ENCODE measurements around the gene DMAC2L. TPM values are rescaled to one million over a fixed set of nuclear protein-coding genes. Genes with fewer than 3 reads are reported as not detected.

Gene DMAC2L
- total RNA-seq, 4 donors from 2014 or later = 21.1 to 28.3 (median 22.1) TPM

DNA sequence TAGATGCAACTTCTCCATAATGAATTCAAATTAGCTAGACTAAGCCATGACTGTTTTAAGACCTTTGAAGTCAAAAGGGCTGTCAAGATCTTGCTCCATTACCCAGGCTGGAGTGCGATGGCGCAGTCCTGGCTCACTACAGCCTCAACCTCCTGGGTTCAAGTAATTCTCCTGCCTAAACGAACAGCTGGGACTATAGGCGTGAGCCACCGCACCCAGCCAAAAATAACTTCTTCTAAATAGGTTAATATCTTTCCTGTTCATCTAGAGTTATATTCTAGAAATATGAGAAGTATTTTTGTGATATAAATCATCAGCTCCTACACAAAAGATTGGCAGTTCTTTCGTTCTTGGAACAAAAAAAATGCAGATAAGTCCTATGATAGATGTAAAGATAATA is 41.2 kb upstream of the DMAC2L start:
- H3K4me3 ChIP-seq = no peak overlapping the region
- H3K27ac ChIP-seq = no peak overlapping the region
- TF ChIP-seq POLR2AphosphoS5 (IDR thresholded peaks at IDR 0.05) (no peak), EP300 (IDR thresholded peaks at IDR 0.05) (no peak), CTCF (IDR thresholded peaks at IDR 0.05) (no peak), POLR2A (IDR thresholded peaks at IDR 0.05) (no peak)
- no peaks in the 10 kb centered on the region for H3K4me1 ChIP-seq
- no peaks in the 10 kb centered on the region for H3K9me3 ChIP-seq
- 93% methylated on average over 5 to 6 of the region's 6 CpGs for WGBS, 2 donors (ENCODE audit: low coverage in 1 of 2)
- no peaks in the 10 kb centered on the region for H3K27me3 ChIP-seq
- peaks cover 0 to 20% of the 10 kb centered on the region in 2 donors for H3K36me3 ChIP-seq
- ATAC-seq = no peak

- H3K27me3 ChIP-seq = no peaks in the 10 kb centered on the region
- ATAC-seq = no peak
- WGBS, 2 donors (ENCODE audit: low coverage in 1 of 2) = 83 to 100% methylated on average over 1 of the region's 1 CpG
- H3K9me3 ChIP-seq = no peaks in the 10 kb centered on the region
- peaks cover 0 to 15% of the 10 kb centered on the region in 2 donors for H3K36me3 ChIP-seq
- H3K4me1 ChIP-seq = no peaks in the 10 kb centered on the region
- TF ChIP-seq CTCF (IDR thresholded peaks at IDR 0.05) = no peak
- no peak overlapping the region for H3K4me3 ChIP-seq
- no peak overlapping the region for H3K27ac ChIP-seq
These were observed 39.6 kb upstream of the DMAC2L start for GRCh38 chr14:50272498-50272897.

DNA sequence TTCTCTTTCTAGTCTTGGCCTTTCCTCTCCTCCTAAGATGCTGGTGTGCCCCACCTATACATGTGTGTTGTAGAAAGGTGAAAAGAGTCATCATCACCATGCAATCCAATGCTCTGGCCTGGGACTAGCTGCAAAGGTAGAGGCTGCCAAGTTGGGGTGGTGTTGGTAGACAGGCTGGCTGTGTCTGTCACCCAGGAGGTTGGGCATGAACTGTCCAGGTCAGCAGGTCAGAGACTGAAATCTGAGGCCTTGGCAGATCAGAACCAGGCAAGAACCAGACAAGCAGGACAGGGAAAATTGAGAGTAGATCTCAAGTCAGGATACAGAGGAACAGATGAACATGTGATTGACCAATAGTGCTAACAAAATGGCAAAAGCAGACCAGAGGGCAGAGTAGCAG is 26.3 kb upstream of the DMAC2L start:
- Histone ChIP-seq H3K36me3 (peaks cover 0 to 20% of the 10 kb centered on the region in 2 donors), H3K4me1 (no peaks in the 10 kb centered on the region), H3K27ac (no peak overlapping the region), H3K27me3 (no peaks in the 10 kb centered on the region), H3K9me3 (no peaks in the 10 kb centered on the region), H3K4me3 (no peak overlapping the region)
- TF ChIP-seq POLR2AphosphoS5 (IDR thresholded peaks at IDR 0.05) (no peak), EP300 (IDR thresholded peaks at IDR 0.05) (no peak), CTCF (IDR thresholded peaks at IDR 0.05) (no peak), POLR2A (IDR thresholded peaks at IDR 0.05) (no peak)
- ATAC-seq = no peak

DNA sequence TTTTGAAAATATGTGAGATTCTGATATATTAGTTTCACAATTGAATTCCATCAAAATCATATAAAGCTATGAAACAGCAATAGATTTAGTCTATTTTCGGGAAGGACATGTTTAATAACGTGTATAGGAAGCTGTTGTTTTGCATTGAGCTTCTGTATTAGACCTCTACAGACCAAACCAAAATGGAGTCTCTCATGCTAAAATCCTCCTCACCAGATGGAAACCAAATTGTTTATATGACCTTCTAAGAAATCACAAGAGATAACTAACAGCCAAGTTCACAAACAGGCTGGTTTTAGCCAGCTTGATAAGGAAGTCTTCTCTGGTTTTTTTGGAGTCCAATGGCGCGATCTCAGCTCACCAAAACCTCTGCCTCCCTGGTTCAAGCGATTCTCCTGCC is 24.0 kb upstream of the DMAC2L start:
- Histone ChIP-seq H3K36me3 (peaks cover 0 to 16% of the 10 kb centered on the region in 2 donors), H3K4me3 (no peak overlapping the region), H3K27ac (no peak overlapping the region), H3K9me3 (no peaks in the 10 kb centered on the region), H3K27me3 (no peaks in the 10 kb centered on the region), H3K4me1 (no peaks in the 10 kb centered on the region)
- 84 to 88% methylated on average over 2 to 5 of the region's 5 CpGs for WGBS, 2 donors (ENCODE audit: low coverage in 1 of 2)
- TF ChIP-seq POLR2A (IDR thresholded peaks at IDR 0.05) = no peak
- TF ChIP-seq EP300 (IDR thresholded peaks at IDR 0.05) = no peak
- no peak for TF ChIP-seq CTCF (IDR thresholded peaks at IDR 0.05)
- TF ChIP-seq POLR2AphosphoS5 (IDR thresholded peaks at IDR 0.05) = no peak
- ATAC-seq = no peak

DNA sequence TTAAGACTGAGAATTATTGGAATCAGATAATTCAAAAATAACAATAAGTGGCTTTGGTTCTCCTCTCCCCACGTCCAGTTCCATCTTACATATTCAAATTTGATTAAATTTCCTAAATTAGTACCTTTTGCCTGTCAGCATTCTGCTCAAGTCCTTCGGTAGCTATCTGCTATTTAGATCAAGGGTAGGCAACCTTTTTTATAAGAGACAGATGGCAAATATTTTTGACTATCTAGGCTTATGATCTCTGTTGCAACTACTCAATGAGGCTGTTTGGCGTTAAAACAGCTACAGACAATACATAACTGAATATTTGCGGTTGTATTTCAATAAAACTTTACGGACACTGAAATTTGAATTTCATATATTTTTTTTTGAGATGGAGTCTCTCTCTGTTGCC is 21.8 kb upstream of the DMAC2L start:
- WGBS, 2 donors (ENCODE audit: low coverage in 1 of 2) = 80 to 85% methylated on average over 4 to 5 of the region's 5 CpGs
- Histone ChIP-seq H3K4me3 (no peak overlapping the region), H3K4me1 (no peaks in the 10 kb centered on the region), H3K27ac (no peak overlapping the region), H3K27me3 (no peaks in the 10 kb centered on the region), H3K36me3 (peaks cover 0 to 18% of the 10 kb centered on the region in 2 donors), H3K9me3 (no peaks in the 10 kb centered on the region)
- TF ChIP-seq EP300 (IDR thresholded peaks at IDR 0.05) (no peak), POLR2AphosphoS5 (IDR thresholded peaks at IDR 0.05) (no peak)
- no peak for ATAC-seq

DNA sequence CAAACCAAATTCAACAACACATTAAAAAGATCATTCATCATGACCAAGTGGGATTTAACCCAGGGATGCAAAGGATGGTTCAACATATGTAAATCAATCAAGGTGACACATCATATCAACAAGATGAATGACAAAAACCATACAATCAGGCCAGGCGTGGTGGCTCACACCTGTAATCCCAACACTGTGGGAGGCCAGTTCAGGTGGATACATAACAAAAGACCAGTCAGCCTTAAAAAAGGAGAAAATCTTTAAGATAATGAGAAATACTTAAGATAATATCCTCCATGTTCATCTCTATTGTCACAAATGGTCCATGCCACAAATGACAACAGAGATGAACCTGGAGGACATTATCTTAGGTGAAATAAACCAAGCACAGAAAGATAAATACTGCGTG is 12.5 kb upstream of the DMAC2L start:
- no peak for TF ChIP-seq POLR2AphosphoS5 (IDR thresholded peaks at IDR 0.05)
- no peak for TF ChIP-seq CTCF (IDR thresholded peaks at IDR 0.05)
- TF ChIP-seq POLR2A (IDR thresholded peaks at IDR 0.05) = no peak
- no peak for TF ChIP-seq EP300 (IDR thresholded peaks at IDR 0.05)
- Histone ChIP-seq H3K27me3 (no peaks in the 10 kb centered on the region), H3K4me1 (no peaks in the 10 kb centered on the region), H3K4me3 (no peak overlapping the region), H3K9me3 (no peaks in the 10 kb centered on the region), H3K27ac (no peak overlapping the region), H3K36me3 (no peaks in the 10 kb centered on the region)
- ATAC-seq = no peak
- 94 to 100% methylated on average over 2 of the region's 2 CpGs for WGBS, 2 donors (ENCODE audit: low coverage in 1 of 2)

Data from gastroesophageal sphincter (tissue), 4 donors.